Measurements from ENCODE around the gene SLTM. TPM values are rescaled to one million over a fixed set of nuclear protein-coding genes. Genes with fewer than 3 reads are reported as not detected.

SLTM gene
- polyA plus RNA-seq, 1 donor from 2014 or later, result 124 TPM

DNA sequence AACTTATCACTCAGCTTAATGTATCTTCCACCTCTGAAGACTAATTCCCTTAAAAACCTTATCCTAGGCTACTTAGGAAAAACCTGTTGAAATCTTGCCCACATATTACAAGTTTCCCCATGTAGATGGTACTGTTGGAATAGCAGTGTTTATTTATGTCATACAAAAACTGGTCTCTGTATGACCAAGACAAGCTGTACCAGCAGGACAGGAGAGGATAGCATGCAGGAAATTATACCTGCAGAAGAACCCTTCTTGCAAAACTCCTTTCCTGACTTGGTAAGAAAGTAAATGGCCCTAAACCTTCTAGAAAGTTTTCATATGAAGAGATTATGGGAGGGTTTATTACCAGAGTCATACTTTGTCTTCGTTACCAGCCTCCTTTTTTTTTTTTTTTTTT, 28.7 kb upstream of the SLTM start:
- H3F3A ChIP-seq (ENCODE audit: insufficient read depth, low read length, poor library complexity, severe bottlenecking), result no peaks in the 10 kb centered on the region
- no peak overlapping the region for H3K4me2 ChIP-seq (ENCODE audit: low read length)
- no peaks in the 10 kb centered on the region for H4K20me1 ChIP-seq (ENCODE audit: insufficient read depth)
- TF ChIP-seq POLR2AphosphoS5 (IDR thresholded peaks at IDR 0.05), result no peak
- TF ChIP-seq SMC3 (conservative IDR thresholded peaks at IDR 0.05; ENCODE audit: poor library complexity), result no peak
- TF ChIP-seq, protein P1, sequence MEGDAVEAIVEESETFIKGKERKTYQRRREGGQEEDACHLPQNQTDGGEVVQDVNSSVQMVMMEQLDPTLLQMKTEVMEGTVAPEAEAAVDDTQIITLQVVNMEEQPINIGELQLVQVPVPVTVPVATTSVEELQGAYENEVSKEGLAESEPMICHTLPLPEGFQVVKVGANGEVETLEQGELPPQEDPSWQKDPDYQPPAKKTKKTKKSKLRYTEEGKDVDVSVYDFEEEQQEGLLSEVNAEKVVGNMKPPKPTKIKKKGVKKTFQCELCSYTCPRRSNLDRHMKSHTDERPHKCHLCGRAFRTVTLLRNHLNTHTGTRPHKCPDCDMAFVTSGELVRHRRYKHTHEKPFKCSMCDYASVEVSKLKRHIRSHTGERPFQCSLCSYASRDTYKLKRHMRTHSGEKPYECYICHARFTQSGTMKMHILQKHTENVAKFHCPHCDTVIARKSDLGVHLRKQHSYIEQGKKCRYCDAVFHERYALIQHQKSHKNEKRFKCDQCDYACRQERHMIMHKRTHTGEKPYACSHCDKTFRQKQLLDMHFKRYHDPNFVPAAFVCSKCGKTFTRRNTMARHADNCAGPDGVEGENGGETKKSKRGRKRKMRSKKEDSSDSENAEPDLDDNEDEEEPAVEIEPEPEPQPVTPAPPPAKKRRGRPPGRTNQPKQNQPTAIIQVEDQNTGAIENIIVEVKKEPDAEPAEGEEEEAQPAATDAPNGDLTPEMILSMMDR (IDR thresholded peaks at IDR 0.05; ENCODE audit: poor library complexity, severe bottlenecking), result no peak
- no peak for TF ChIP-seq TAF1 (IDR thresholded peaks at IDR 0.05; ENCODE audit: low read depth)
- no peak for TF ChIP-seq MXI1 (conservative IDR thresholded peaks at IDR 0.05; ENCODE audit: poor library complexity, severe bottlenecking)
- TF ChIP-seq, protein P2, sequence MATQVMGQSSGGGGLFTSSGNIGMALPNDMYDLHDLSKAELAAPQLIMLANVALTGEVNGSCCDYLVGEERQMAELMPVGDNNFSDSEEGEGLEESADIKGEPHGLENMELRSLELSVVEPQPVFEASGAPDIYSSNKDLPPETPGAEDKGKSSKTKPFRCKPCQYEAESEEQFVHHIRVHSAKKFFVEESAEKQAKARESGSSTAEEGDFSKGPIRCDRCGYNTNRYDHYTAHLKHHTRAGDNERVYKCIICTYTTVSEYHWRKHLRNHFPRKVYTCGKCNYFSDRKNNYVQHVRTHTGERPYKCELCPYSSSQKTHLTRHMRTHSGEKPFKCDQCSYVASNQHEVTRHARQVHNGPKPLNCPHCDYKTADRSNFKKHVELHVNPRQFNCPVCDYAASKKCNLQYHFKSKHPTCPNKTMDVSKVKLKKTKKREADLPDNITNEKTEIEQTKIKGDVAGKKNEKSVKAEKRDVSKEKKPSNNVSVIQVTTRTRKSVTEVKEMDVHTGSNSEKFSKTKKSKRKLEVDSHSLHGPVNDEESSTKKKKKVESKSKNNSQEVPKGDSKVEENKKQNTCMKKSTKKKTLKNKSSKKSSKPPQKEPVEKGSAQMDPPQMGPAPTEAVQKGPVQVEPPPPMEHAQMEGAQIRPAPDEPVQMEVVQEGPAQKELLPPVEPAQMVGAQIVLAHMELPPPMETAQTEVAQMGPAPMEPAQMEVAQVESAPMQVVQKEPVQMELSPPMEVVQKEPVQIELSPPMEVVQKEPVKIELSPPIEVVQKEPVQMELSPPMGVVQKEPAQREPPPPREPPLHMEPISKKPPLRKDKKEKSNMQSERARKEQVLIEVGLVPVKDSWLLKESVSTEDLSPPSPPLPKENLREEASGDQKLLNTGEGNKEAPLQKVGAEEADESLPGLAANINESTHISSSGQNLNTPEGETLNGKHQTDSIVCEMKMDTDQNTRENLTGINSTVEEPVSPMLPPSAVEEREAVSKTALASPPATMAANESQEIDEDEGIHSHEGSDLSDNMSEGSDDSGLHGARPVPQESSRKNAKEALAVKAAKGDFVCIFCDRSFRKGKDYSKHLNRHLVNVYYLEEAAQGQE (IDR thresholded peaks at IDR 0.05; ENCODE audit: borderline replicate concordance), result no peak
- no peak for TF ChIP-seq RAD21 (conservative IDR thresholded peaks at IDR 0.05)
- no peak for TF ChIP-seq EZH2 (IDR thresholded peaks at IDR 0.05; ENCODE audit: borderline replicate concordance, insufficient read depth, low read length, poor library complexity, severe bottlenecking)
- no peak for TF ChIP-seq EP300 (conservative IDR thresholded peaks at IDR 0.05; ENCODE audit: poor library complexity, severe bottlenecking)
- H3K79me2 ChIP-seq (replicated peaks; ENCODE audit: insufficient read depth, low read length), result no peaks in the 10 kb centered on the region
- no peaks in the 10 kb centered on the region for H3K9me2 ChIP-seq (ENCODE audit: insufficient read depth, low read length)
- H3K36me3 ChIP-seq (ENCODE audit: insufficient read depth, low read length), result no peaks in the 10 kb centered on the region
- no peaks in the 10 kb centered on the region for H3K27me3 ChIP-seq (ENCODE audit: insufficient read depth, low read depth, low read length)
- no peaks in the 10 kb centered on the region for H3K9me3 ChIP-seq (ENCODE audit: low read length)
- no peak overlapping the region for H3K9ac ChIP-seq (ENCODE audit: low read length)
- H3K4me3 ChIP-seq (ENCODE audit: low read length), result no peak overlapping the region
- no peak overlapping the region for H3K27ac ChIP-seq (ENCODE audit: low read length)
- no peak overlapping the region for H2AFZ ChIP-seq (ENCODE audit: low read depth, low read length)

DNA sequence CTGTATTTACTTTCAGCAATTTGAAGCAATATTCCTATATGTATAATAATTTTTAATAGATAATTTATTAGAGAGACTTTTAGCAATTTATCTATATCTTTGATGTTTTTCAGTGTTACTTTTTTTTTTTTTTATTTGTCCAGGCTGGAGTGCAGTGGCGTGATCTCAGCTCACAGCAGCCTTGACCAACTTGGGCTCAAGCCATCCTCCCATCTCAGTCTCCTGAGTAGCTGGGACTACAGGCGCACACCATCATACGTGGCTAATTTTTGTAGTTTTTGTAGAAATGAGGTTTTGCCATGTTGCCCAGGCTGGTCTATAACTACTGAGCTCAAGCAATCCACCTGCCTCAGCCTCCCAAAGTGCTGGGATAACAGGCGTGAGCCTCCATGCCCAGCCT, 25.3 kb upstream of the SLTM start:
- Histone ChIP-seq H4K20me1 (ENCODE audit: insufficient read depth) (no peaks in the 10 kb centered on the region), H3K36me3 (ENCODE audit: insufficient read depth, low read length) (no peaks in the 10 kb centered on the region)

More for the DNA sequence above, 25.3 kb upstream of the SLTM start:
- Histone ChIP-seq H3K4me2 (ENCODE audit: low read length) (no peak overlapping the region), H3K27me3 (ENCODE audit: insufficient read depth, low read depth, low read length) (no peaks in the 10 kb centered on the region), H3K27ac (ENCODE audit: low read length) (no peak overlapping the region), H3K9me2 (ENCODE audit: insufficient read depth, low read length) (no peaks in the 10 kb centered on the region), H3K9me3 (ENCODE audit: low read length) (no peaks in the 10 kb centered on the region), H3K4me3 (ENCODE audit: low read length) (no peak overlapping the region), H2AFZ (ENCODE audit: low read depth, low read length) (no peak overlapping the region), H3K9ac (ENCODE audit: low read length) (no peak overlapping the region), H3K79me2 (replicated peaks; ENCODE audit: insufficient read depth, low read length) (no peaks in the 10 kb centered on the region), H3F3A (ENCODE audit: insufficient read depth, low read length, poor library complexity, severe bottlenecking) (no peaks in the 10 kb centered on the region)
- no peak for TF ChIP-seq POLR2AphosphoS5 (IDR thresholded peaks at IDR 0.05)
- no peak for TF ChIP-seq EZH2 (IDR thresholded peaks at IDR 0.05; ENCODE audit: borderline replicate concordance, insufficient read depth, low read length, poor library complexity, severe bottlenecking)
- no peak for TF ChIP-seq RAD21 (conservative IDR thresholded peaks at IDR 0.05)
- no peak for TF ChIP-seq TAF1 (IDR thresholded peaks at IDR 0.05; ENCODE audit: low read depth)
- TF ChIP-seq SMC3 (conservative IDR thresholded peaks at IDR 0.05; ENCODE audit: poor library complexity), result no peak
- TF ChIP-seq, protein P2 (IDR thresholded peaks at IDR 0.05; ENCODE audit: borderline replicate concordance), result no peak
- TF ChIP-seq EP300 (conservative IDR thresholded peaks at IDR 0.05; ENCODE audit: poor library complexity, severe bottlenecking), result no peak
- TF ChIP-seq MXI1 (conservative IDR thresholded peaks at IDR 0.05; ENCODE audit: poor library complexity, severe bottlenecking), result no peak
- TF ChIP-seq, protein P1 (IDR thresholded peaks at IDR 0.05; ENCODE audit: poor library complexity, severe bottlenecking), result no peak
